ENCODE data around the gene GH1.
"Not testable (repeated sequence)": the region's sequence is repeated elsewhere in the genome, so short reads cannot be mapped to it uniquely, and the experiment has no call there.

DNA sequence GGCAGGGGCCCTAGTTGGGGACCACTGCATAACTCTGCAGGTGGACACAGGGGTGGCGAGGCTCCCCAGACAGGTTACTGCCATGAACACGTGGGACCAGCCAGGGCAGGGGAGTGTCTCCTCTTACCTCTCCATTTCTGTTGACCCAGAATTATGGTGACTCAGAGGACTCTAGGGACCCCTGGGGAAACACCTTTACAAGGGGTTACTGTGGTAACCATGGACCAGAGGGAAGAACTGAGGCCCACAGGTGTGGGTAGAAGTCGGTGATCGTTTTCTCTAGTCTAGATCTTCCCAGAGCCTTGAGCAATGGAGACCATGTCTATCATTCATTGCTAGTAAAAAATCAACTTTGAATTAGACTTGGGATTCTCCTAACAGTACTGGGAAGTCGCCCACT lies 2.1 kb upstream of the GH1 start:
- TF ChIP-seq POLR2A, TAF1, POLR2AphosphoS5 (IDR thresholded peaks at IDR 0.05; ENCODE audit: low read depth, low read length): not testable (repeated sequence)
